ENCODE measurements around the gene CHRNB2. TPM values are rescaled to one million over a fixed set of nuclear protein-coding genes. Genes with fewer than 3 reads are reported as not detected.

Gene CHRNB2
- total RNA-seq, 1 donor from 2014 or later: 0.11 TPM

DNA sequence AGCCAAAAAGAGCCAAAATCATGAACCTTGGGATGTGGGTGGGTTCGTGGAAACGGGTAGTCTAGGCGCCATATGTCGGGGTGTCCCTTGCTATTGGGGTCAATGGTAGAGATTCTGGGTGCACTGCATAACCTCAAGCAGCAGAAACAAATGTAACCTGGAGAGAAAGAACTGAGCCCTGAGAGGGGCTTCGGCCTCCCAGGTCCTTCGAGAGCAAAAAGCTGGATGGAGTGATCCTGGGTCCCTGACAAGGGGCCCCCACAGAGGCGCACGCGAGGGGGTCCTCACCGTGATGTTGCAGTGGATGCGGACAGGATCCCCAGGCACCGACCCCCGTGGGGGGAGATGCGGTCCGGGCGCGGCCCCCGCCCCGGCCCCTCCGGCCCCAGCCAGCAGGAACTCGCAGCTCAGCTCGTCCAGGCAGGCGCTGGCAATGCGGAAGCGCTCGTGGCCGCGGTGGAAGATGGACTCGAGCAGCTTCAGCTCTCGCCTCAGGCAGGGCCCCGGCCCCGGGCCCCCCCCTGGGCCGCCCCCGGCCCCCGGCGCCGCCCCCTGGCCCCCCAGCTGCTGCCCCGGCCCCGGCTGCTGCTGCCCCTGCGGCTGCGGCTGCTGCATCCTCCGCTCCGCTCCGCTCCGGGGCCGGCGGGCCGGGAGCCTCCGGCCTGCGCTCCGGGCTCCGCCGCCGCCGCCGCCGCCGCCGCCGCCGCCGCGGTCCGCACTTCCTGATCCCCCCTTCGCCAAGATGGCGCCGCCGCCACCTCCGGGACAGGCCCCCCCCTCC is 9.4 kb upstream of the CHRNB2 start, which contains the start of gene UBE2Q1:
TSS of gene UBE2Q1 (minus strand) at position 724 of the 781 bp plus-strand sequence. CDS start at position 615, 109 bp downstream.
- Histone ChIP-seq H3K4me1 (peaks cover 14% of the 10 kb centered on the region), H3K9ac (peak within 1 kb of the TSS; percentile 86), H3K9me3 (ENCODE audit: low read depth) (no peaks in the 10 kb centered on the region), H2AFZ (replicated peaks) (peak within 1 kb of the TSS; percentile 62), H4K20me1 (ENCODE audit: low read depth) (peaks cover 32% of the 10 kb centered on the region), H3K4me2 (peak within 1 kb of the TSS; percentile 100), H3K36me3 (peaks cover 16% of the 10 kb centered on the region), H3K79me2 (ENCODE audit: low read depth) (peaks cover 33% of the 10 kb centered on the region), H3K4me3 (peak within 1 kb of the TSS; percentile 100), H3F3A (ENCODE audit: low read depth) (peaks cover 12% of the 10 kb centered on the region), H3K27ac (peak within 1 kb of the TSS; percentile 48), H3K27me3 (no peaks in the 10 kb centered on the region)
- DNase-seq (ENCODE audit: low spot score): no peak
- no peaks in the 10 kb centered on the region for H3K9me3 Mint-ChIP-seq
- peaks cover 20% of the 10 kb centered on the region for H3K36me3 Mint-ChIP-seq
- peak within 1 kb of the TSS; percentile 94 for H3K4me3 Mint-ChIP-seq
- H3K27ac Mint-ChIP-seq: peak within 1 kb of the TSS; percentile 95
- H3K4me1 Mint-ChIP-seq: peaks cover 42% of the 10 kb centered on the region
- TF ChIP-seq, protein P1, sequence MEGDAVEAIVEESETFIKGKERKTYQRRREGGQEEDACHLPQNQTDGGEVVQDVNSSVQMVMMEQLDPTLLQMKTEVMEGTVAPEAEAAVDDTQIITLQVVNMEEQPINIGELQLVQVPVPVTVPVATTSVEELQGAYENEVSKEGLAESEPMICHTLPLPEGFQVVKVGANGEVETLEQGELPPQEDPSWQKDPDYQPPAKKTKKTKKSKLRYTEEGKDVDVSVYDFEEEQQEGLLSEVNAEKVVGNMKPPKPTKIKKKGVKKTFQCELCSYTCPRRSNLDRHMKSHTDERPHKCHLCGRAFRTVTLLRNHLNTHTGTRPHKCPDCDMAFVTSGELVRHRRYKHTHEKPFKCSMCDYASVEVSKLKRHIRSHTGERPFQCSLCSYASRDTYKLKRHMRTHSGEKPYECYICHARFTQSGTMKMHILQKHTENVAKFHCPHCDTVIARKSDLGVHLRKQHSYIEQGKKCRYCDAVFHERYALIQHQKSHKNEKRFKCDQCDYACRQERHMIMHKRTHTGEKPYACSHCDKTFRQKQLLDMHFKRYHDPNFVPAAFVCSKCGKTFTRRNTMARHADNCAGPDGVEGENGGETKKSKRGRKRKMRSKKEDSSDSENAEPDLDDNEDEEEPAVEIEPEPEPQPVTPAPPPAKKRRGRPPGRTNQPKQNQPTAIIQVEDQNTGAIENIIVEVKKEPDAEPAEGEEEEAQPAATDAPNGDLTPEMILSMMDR (IDR thresholded peaks at IDR 0.05): no peak
- H3K27me3 Mint-ChIP-seq (ENCODE audit: insufficient read depth, low read depth): peaks cover 4% of the 10 kb centered on the region

DNA sequence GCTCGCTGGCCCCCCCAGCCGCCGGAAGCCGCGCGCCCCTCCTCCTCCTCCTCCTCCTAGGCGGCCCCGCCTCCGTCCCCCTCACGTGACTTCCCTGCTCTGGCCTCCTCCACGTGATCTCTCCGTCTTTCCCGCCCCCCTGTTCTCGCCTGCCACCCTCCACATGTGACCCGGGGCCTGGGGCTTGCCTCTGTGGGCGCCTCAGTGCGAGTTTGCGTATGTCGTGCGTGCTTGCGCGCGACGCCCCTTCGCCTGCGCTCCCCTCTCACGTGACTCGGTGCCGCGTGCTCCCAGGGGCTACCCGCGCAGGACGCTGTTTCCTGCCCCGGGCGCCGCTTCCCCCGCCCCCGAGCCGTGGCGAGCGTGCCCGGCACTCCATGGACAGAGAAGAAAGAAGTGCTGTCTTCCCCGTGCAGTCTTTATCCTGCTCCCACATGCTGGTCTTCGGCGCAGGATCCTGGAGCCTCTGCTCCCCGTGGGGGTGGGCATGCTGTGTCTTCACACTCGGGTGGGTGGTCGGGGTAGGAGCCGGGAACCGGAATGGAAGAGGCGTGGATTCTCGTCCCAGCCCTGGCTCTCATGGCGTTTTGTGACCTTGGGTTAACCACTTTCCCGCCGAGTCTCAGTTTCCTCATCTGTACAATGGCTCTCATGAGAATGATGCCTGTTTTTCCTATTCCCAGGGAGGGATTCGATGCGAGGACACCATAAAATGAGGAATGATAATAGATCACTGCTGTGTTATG is 8.7 kb upstream of the CHRNB2 start:
- Histone ChIP-seq H2AFZ (replicated peaks) (peak overlapping the region; percentile 62), H3K4me2 (peak overlapping the region; percentile 56), H3K27me3 (no peaks in the 10 kb centered on the region), H3F3A (ENCODE audit: low read depth) (peaks cover 12% of the 10 kb centered on the region), H3K4me3 (peak overlapping the region; percentile 100), H3K9me3 (ENCODE audit: low read depth) (no peaks in the 10 kb centered on the region), H4K20me1 (ENCODE audit: low read depth) (peaks cover 32% of the 10 kb centered on the region), H3K79me2 (ENCODE audit: low read depth) (peaks cover 33% of the 10 kb centered on the region), H3K27ac (no peak overlapping the region), H3K36me3 (peaks cover 14% of the 10 kb centered on the region), H3K4me1 (peaks cover 14% of the 10 kb centered on the region), H3K9ac (no peak overlapping the region)
- H3K27me3 Mint-ChIP-seq (ENCODE audit: insufficient read depth, low read depth): peaks cover 4% of the 10 kb centered on the region
- H3K27ac Mint-ChIP-seq: peak overlapping the region; percentile 81
- TF ChIP-seq EZH2 (IDR thresholded peaks at IDR 0.05) (peak; percentile 41), EZH2phosphoT487 (IDR thresholded peaks at IDR 0.05) (no peak)
- peak overlapping the region; percentile 87 for H3K4me3 Mint-ChIP-seq
- no peaks in the 10 kb centered on the region for H3K9me3 Mint-ChIP-seq
- H3K4me1 Mint-ChIP-seq: peaks cover 42% of the 10 kb centered on the region
- peaks cover 18% of the 10 kb centered on the region for H3K36me3 Mint-ChIP-seq
- peak; percentile 98 for DNase-seq (ENCODE audit: low spot score)

DNA sequence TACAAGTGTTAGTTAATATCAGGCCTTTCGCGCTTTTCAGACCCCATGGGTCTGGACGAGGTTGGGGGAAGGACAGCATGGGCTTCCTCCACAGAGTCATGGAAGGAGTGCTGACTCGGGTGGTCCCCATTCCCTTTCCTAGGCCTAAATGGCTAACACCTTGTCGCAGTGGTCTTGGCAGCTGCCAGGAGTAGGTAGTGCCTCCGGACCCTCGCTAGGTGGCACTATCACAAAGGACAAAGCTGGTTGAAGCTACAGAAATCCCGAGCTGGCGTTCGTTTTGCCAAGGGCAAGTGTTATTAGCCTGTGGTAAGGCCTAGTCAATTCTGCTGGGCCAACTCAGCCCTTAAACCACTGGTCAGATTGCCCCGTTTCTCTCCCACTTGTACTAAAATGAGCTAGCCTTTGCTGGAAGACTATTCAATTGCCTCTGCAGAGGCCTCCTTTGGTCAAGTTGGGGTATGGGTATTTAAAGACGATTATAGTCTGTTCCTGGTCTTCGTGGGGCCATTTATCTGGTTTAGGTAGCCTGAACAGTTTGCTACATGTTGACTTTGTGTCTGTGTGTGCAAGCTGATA is 8.0 kb upstream of the CHRNB2 start:
- H3K9me3 Mint-ChIP-seq: no peaks in the 10 kb centered on the region
- no peak overlapping the region for H3K27ac ChIP-seq
- peak overlapping the region; percentile 81 for H3K27ac Mint-ChIP-seq
- peak overlapping the region; percentile 87 for H3K4me3 Mint-ChIP-seq
- H3K79me2 ChIP-seq (ENCODE audit: low read depth): peaks cover 33% of the 10 kb centered on the region
- no peak overlapping the region for H3K9ac ChIP-seq
- peaks cover 7% of the 10 kb centered on the region for H3K36me3 ChIP-seq
- peaks cover 14% of the 10 kb centered on the region for H3K4me1 ChIP-seq
- DNase-seq (ENCODE audit: low spot score): peak; percentile 93
- H4K20me1 ChIP-seq (ENCODE audit: low read depth): peaks cover 32% of the 10 kb centered on the region
- peaks cover 12% of the 10 kb centered on the region for H3F3A ChIP-seq (ENCODE audit: low read depth)
- H2AFZ ChIP-seq (replicated peaks): peak overlapping the region; percentile 62
- H3K4me1 Mint-ChIP-seq: peaks cover 42% of the 10 kb centered on the region
- peak overlapping the region; percentile 56 for H3K4me2 ChIP-seq
- peak overlapping the region; percentile 100 for H3K4me3 ChIP-seq
- H3K9me3 ChIP-seq (ENCODE audit: low read depth): no peaks in the 10 kb centered on the region
- no peaks in the 10 kb centered on the region for H3K27me3 ChIP-seq
- no peak for TF ChIP-seq EZH2 (IDR thresholded peaks at IDR 0.05)
- TF ChIP-seq, protein P1 (IDR thresholded peaks at IDR 0.05): peak; percentile 84
- no peak for TF ChIP-seq EZH2phosphoT487 (IDR thresholded peaks at IDR 0.05)
- peaks cover 4% of the 10 kb centered on the region for H3K27me3 Mint-ChIP-seq (ENCODE audit: insufficient read depth, low read depth)
- H3K36me3 Mint-ChIP-seq: peaks cover 14% of the 10 kb centered on the region

All from neural progenitor cell (in vitro differentiated cells).